ENCODE results near the gene WIZ. TPM values are rescaled to one million over a fixed set of nuclear protein-coding genes. Genes with fewer than 3 reads are reported as not detected.

Gene WIZ
- total and polyA plus RNA-seq, 9 of the 15 experiments (the other 6 are each of a cell fraction or from before 2014, with no cell fraction given), result 0.06 to 37.5 (median 4.8) TPM

DNA sequence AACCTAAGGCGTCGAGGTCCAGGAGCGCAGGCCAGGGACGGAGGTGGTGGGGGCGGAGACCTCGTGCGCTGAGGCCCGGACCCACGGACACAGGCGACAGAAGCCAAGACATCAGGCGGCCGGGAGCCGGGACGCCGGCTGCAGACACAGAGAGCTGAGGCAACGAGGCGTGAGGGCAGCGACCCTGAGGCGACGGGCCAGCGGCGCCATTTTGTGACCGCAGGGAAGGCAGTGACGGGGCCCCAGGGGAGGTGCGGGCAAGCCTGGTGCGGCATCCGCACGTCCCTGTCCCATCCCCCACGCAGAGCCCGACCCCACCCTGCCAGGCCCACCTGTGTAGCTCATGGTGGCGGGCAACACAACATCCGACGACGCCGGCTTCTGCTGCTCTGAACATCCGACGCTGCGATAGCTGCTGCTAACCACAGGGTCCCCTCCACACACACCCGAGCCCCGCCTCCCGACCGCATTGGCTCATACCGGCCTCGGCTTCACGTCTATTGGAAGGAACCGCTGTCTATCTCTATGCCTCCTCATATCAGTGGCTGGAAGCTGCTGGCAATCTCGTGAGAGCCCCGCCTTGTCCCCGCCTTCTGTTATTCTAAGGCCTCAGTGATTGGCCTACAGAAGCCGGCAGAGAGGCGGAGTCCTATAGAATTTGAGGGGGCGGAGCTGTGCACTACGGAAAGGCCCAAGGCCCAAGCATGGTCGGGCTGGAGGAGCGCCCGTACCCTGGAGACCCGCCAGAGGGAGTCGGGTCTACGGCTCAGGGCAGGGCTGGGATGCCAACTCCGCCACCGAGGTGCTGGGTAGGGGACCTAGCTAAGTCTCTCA is 31.0 kb downstream of the WIZ start, which contains the start of gene AKAP8L (continued):
- TF ChIP-seq, protein P1, sequence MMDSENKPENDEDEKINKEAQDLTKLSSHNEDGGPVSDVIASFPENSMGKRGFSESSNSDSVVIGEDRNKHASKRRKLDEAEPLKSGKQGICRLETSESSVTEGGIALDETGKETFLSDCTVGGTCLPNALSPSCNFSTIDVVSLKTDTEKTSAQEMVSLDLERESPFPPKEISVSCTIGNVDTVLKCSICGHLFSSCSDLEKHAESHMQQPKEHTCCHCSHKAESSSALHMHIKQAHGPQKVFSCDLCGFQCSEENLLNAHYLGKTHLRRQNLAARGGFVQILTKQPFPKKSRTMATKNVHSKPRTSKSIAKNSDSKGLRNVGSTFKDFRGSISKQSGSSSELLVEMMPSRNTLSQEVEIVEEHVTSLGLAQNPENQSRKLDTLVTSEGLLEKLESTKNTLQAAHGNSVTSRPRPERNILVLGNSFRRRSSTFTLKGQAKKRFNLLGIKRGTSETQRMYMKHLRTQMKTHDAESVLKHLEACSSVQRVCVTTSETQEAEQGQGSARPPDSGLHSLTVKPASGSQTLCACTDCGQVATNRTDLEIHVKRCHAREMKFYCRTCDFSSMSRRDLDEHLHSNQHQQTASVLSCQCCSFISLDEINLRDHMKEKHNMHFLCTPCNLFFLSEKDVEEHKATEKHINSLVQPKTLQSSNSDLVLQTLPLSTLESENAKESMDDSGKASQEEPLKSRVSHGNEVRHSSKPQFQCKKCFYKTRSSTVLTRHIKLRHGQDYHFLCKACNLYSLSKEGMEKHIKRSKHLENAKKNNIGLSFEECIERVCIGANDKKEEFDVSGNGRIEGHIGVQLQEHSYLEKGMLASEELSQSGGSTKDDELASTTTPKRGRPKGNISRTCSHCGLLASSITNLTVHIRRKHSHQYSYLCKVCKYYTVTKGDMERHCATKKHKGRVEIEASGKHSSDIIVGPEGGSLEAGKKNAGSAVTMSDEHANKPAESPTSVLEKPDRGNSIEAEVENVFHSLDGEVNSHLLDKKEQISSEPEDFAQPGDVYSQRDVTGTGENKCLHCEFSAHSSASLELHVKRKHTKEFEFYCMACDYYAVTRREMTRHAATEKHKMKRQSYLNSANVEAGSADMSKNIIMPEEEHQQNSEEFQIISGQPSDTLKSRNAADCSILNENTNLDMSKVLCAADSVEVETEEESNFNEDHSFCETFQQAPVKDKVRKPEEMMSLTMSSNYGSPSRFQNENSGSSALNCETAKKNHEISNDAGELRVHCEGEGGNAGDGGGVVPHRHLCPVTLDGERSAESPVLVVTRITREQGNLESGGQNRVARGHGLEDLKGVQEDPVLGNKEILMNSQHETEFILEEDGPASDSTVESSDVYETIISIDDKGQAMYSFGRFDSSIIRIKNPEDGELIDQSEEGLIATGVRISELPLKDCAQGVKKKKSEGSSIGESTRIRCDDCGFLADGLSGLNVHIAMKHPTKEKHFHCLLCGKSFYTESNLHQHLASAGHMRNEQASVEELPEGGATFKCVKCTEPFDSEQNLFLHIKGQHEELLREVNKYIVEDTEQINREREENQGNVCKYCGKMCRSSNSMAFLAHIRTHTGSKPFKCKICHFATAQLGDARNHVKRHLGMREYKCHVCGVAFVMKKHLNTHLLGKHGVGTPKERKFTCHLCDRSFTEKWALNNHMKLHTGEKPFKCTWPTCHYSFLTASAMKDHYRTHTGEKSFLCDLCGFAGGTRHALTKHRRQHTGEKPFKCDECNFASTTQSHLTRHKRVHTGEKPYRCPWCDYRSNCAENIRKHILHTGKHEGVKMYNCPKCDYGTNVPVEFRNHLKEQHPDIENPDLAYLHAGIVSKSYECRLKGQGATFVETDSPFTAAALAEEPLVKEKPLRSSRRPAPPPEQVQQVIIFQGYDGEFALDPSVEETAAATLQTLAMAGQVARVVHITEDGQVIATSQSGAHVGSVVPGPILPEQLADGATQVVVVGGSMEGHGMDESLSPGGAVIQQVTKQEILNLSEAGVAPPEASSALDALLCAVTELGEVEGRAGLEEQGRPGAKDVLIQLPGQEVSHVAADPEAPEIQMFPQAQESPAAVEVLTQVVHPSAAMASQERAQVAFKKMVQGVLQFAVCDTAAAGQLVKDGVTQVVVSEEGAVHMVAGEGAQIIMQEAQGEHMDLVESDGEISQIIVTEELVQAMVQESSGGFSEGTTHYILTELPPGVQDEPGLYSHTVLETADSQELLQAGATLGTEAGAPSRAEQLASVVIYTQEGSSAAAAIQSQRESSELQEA (IDR thresholded peaks at IDR 0.05; ENCODE audit: low read depth), result peak; percentile 98
- TF ChIP-seq ZBTB8A (IDR thresholded peaks at IDR 0.05; ENCODE audit: partially characterized antibody) (no peak), FOS (IDR thresholded peaks at IDR 0.05; ENCODE audit: extremely low read depth, insufficient read length) (peak; percentile 100), ARID2 (IDR thresholded peaks at IDR 0.05) (no peak), ATF2 (CRISPR knock-in tag; IDR thresholded peaks at IDR 0.05) (no peak), CEBPG (CRISPR knock-in tag; IDR thresholded peaks at IDR 0.05) (no peak), CEBPG (tag; conservative IDR thresholded peaks at IDR 0.05 in 1 of 2, IDR thresholded peaks at IDR 0.05 in 1 of 2) (no peak), EHMT2 (IDR thresholded peaks at IDR 0.05) (no peak), FOXO4 (CRISPR knock-in tag; IDR thresholded peaks at IDR 0.05) (no peak), XRCC4 (IDR thresholded peaks at IDR 0.05; ENCODE audit: extremely low read depth, insufficient read depth, insufficient read length) (no peak), E2F1 (CRISPR knock-in tag; IDR thresholded peaks at IDR 0.05) (no peak), FOXJ2 (tag; IDR thresholded peaks at IDR 0.05) (no peak)
- TF ChIP-seq, protein P2, sequence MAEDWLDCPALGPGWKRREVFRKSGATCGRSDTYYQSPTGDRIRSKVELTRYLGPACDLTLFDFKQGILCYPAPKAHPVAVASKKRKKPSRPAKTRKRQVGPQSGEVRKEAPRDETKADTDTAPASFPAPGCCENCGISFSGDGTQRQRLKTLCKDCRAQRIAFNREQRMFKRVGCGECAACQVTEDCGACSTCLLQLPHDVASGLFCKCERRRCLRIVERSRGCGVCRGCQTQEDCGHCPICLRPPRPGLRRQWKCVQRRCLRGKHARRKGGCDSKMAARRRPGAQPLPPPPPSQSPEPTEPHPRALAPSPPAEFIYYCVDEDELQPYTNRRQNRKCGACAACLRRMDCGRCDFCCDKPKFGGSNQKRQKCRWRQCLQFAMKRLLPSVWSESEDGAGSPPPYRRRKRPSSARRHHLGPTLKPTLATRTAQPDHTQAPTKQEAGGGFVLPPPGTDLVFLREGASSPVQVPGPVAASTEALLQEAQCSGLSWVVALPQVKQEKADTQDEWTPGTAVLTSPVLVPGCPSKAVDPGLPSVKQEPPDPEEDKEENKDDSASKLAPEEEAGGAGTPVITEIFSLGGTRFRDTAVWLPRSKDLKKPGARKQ (CRISPR knock-in tag; IDR thresholded peaks at IDR 0.05), result no peak

All from K562 (cell line).